Measurements from ENCODE around the gene POU6F2. TPM values are rescaled to one million over a fixed set of nuclear protein-coding genes. Genes with fewer than 3 reads are reported as not detected.

The POU6F2 gene
- total and polyA plus RNA-seq, 2 experiments from 2014 or later = 7.2 to 7.3 TPM

GRCh38 chr7:38953227-38953626, 24.5 kb upstream of the POU6F2 start (continued):
- TF ChIP-seq ZNF462 (CRISPR knock-in tag; IDR thresholded peaks at IDR 0.05) (no peak), ZNF114 (CRISPR knock-in tag; IDR thresholded peaks at IDR 0.05) (no peak), POLR2AphosphoS5 (IDR thresholded peaks at IDR 0.05; ENCODE audit: low read depth) (no peak), EZH2 (IDR thresholded peaks at IDR 0.05; ENCODE audit: low read depth, unreplicated experiment) (no peak), STAT1 (IDR thresholded peaks at IDR 0.05; ENCODE audit: unreplicated experiment) (no peak)

- Mint-ChIP-seq H3K9me3 (no peaks in the 10 kb centered on the region), H3K27me3 (ENCODE audit: insufficient read depth, low read depth, poor library complexity) (peaks cover 4% of the 10 kb centered on the region), H3K4me3 (no peak overlapping the region), H3K27ac (no peak overlapping the region), H3K4me1 (0 out of 3 replicates have a peak, but pooled peaks cover 2% of the 10 kb centered on the region), H3K36me3 (ENCODE audit: low read depth) (no peaks in the 10 kb centered on the region)
- no peaks in the 10 kb centered on the region for H3F3A ChIP-seq (replicated peaks; ENCODE audit: low read depth)
- no peaks in the 10 kb centered on the region for H3K9me2 ChIP-seq (ENCODE audit: insufficient read depth)
- H3K4me1 ChIP-seq (ENCODE audit: insufficient read depth) = no peaks in the 10 kb centered on the region
- H3K4me3 ChIP-seq = no peak overlapping the region
- H3K4me2 ChIP-seq = no peak overlapping the region
- no peaks in the 10 kb centered on the region for H3K36me3 ChIP-seq (ENCODE audit: insufficient read depth)
- ATAC-seq (no peak), DNase-seq (ENCODE audit: low spot score) (no peak)
- H2AFZ ChIP-seq = no peak overlapping the region
- no peaks in the 10 kb centered on the region for H4K20me1 ChIP-seq (replicated peaks; ENCODE audit: insufficient read depth)
- no peaks in the 10 kb centered on the region for H3K79me2 ChIP-seq (replicated peaks; ENCODE audit: insufficient read depth)
- H3K27me3 ChIP-seq (ENCODE audit: insufficient read depth) = no peaks in the 10 kb centered on the region
- H3K27ac ChIP-seq (ENCODE audit: low read depth) = no peak overlapping the region
- TF ChIP-seq, protein P1, sequence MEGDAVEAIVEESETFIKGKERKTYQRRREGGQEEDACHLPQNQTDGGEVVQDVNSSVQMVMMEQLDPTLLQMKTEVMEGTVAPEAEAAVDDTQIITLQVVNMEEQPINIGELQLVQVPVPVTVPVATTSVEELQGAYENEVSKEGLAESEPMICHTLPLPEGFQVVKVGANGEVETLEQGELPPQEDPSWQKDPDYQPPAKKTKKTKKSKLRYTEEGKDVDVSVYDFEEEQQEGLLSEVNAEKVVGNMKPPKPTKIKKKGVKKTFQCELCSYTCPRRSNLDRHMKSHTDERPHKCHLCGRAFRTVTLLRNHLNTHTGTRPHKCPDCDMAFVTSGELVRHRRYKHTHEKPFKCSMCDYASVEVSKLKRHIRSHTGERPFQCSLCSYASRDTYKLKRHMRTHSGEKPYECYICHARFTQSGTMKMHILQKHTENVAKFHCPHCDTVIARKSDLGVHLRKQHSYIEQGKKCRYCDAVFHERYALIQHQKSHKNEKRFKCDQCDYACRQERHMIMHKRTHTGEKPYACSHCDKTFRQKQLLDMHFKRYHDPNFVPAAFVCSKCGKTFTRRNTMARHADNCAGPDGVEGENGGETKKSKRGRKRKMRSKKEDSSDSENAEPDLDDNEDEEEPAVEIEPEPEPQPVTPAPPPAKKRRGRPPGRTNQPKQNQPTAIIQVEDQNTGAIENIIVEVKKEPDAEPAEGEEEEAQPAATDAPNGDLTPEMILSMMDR (conservative IDR thresholded peaks at IDR 0.05; ENCODE audit: low read depth in 2 of 2) = no peak
- TF ChIP-seq CREB1 (CRISPR knock-in tag; IDR thresholded peaks at IDR 0.05; ENCODE audit: low read depth) (no peak), ZNF462 (CRISPR knock-in tag; IDR thresholded peaks at IDR 0.05) (no peak), ZNF331 (CRISPR knock-in tag; IDR thresholded peaks at IDR 0.05; ENCODE audit: low read depth) (no peak)
Measured at GRCh38 chr7:38953971-38954370, 23.7 kb upstream of the POU6F2 start.

All from GM23338 (cell line).